ENCODE data around the gene PDC.

PDC gene

GRCh38 chr1:186446152-186446551 is 14.8 kb downstream of the PDC start:
- Histone ChIP-seq H2AFZ (ENCODE audit: low read length) (no peak overlapping the region), H3K9me2 (replicated peaks; ENCODE audit: insufficient read depth, low read length) (no peaks in the 10 kb centered on the region), H3K27me3 (replicated peaks; ENCODE audit: insufficient read depth, low read length) (no peaks in the 10 kb centered on the region), H3K4me2 (ENCODE audit: low read depth, low read length) (no peak overlapping the region), H3K36me3 (replicated peaks; ENCODE audit: insufficient read depth, low read length) (no peaks in the 10 kb centered on the region), H4K20me1 (ENCODE audit: insufficient read depth, low read length) (no peaks in the 10 kb centered on the region), H3F3A (ENCODE audit: insufficient read depth, low read length) (no peaks in the 10 kb centered on the region), H3K9ac (ENCODE audit: low read length) (no peak overlapping the region), H3K9me3 (replicated peaks; ENCODE audit: insufficient read depth, low read length) (no peaks in the 10 kb centered on the region), H3K27ac (ENCODE audit: low read length) (no peak overlapping the region), H3K4me1 (ENCODE audit: low read length) (no peaks in the 10 kb centered on the region), H3K79me2 (ENCODE audit: low read length) (no peaks in the 10 kb centered on the region), H3K4me3 (ENCODE audit: low read length) (no peak overlapping the region)
- TF ChIP-seq CTCF (IDR thresholded peaks at IDR 0.05; ENCODE audit: low read length) (no peak), EZH2phosphoT487 (IDR thresholded peaks at IDR 0.05; ENCODE audit: low read length) (no peak), EZH2 (optimal IDR thresholded peaks at IDR 0.05; ENCODE audit: low read depth, low read length) (no peak)
- no peak for DNase-seq

GRCh38 chr1:186443638-186444037 is 17.3 kb downstream of the PDC start:
- Histone ChIP-seq H3K27me3 (replicated peaks; ENCODE audit: insufficient read depth, low read length) (no peaks in the 10 kb centered on the region), H3K4me1 (ENCODE audit: low read length) (no peaks in the 10 kb centered on the region), H3K36me3 (replicated peaks; ENCODE audit: insufficient read depth, low read length) (no peaks in the 10 kb centered on the region), H3K9ac (ENCODE audit: low read length) (no peak overlapping the region), H2AFZ (ENCODE audit: low read length) (no peak overlapping the region), H3K4me2 (ENCODE audit: low read depth, low read length) (no peak overlapping the region), H3K4me3 (ENCODE audit: low read length) (no peak overlapping the region), H4K20me1 (ENCODE audit: insufficient read depth, low read length) (no peaks in the 10 kb centered on the region), H3K79me2 (ENCODE audit: low read length) (no peaks in the 10 kb centered on the region), H3F3A (ENCODE audit: insufficient read depth, low read length) (no peaks in the 10 kb centered on the region), H3K9me3 (replicated peaks; ENCODE audit: insufficient read depth, low read length) (no peaks in the 10 kb centered on the region), H3K27ac (ENCODE audit: low read length) (no peak overlapping the region), H3K9me2 (replicated peaks; ENCODE audit: insufficient read depth, low read length) (no peaks in the 10 kb centered on the region)
- DNase-seq, result no peak
- TF ChIP-seq EZH2 (optimal IDR thresholded peaks at IDR 0.05; ENCODE audit: low read depth, low read length) (no peak), CTCF (IDR thresholded peaks at IDR 0.05; ENCODE audit: low read length) (no peak), EZH2phosphoT487 (IDR thresholded peaks at IDR 0.05; ENCODE audit: low read length) (no peak)

- Histone ChIP-seq H3K4me1 (ENCODE audit: low read length) (no peaks in the 10 kb centered on the region), H3K9me2 (replicated peaks; ENCODE audit: insufficient read depth, low read length) (no peaks in the 10 kb centered on the region), H3K79me2 (ENCODE audit: low read length) (no peaks in the 10 kb centered on the region), H4K20me1 (ENCODE audit: insufficient read depth, low read length) (no peaks in the 10 kb centered on the region), H3K27me3 (replicated peaks; ENCODE audit: insufficient read depth, low read length) (no peaks in the 10 kb centered on the region), H3K4me2 (ENCODE audit: low read depth, low read length) (no peak overlapping the region), H3F3A (ENCODE audit: insufficient read depth, low read length) (no peaks in the 10 kb centered on the region), H3K36me3 (replicated peaks; ENCODE audit: insufficient read depth, low read length) (no peaks in the 10 kb centered on the region), H3K9me3 (replicated peaks; ENCODE audit: insufficient read depth, low read length) (no peaks in the 10 kb centered on the region), H3K4me3 (ENCODE audit: low read length) (no peak overlapping the region), H3K27ac (ENCODE audit: low read length) (no peak overlapping the region), H3K9ac (ENCODE audit: low read length) (no peak overlapping the region), H2AFZ (ENCODE audit: low read length) (no peak overlapping the region)
- DNase-seq, result no peak
- no peak for TF ChIP-seq EZH2phosphoT487 (IDR thresholded peaks at IDR 0.05; ENCODE audit: low read length)
- TF ChIP-seq CTCF (IDR thresholded peaks at IDR 0.05; ENCODE audit: low read length), result no peak
- TF ChIP-seq EZH2 (optimal IDR thresholded peaks at IDR 0.05; ENCODE audit: low read depth, low read length), result no peak
Observed at GRCh38 chr1:186442651-186443375, 18.1 kb downstream of the PDC start.
